ENCODE measurements around the gene WFIKKN2.

Gene WFIKKN2

DNA sequence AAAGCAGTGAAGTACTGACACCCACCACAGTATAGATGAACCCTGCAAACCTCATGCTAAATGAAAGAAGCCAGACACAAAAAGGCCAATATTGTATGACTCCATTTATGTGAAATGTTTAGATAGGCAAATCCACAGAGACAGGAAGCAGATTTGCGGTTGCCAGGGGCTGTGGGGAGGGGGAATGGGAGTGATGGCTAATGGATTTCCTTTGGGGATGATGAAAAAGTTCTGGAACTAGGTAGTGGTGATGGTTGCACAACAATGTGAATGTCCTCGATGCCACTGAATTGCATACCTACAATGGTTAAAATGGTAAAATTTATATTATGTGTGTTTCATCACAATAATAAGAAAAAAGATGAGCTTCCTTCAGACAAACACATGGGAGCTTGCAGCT lies 28.4 kb upstream of the WFIKKN2 start:
- TF ChIP-seq, protein P1, sequence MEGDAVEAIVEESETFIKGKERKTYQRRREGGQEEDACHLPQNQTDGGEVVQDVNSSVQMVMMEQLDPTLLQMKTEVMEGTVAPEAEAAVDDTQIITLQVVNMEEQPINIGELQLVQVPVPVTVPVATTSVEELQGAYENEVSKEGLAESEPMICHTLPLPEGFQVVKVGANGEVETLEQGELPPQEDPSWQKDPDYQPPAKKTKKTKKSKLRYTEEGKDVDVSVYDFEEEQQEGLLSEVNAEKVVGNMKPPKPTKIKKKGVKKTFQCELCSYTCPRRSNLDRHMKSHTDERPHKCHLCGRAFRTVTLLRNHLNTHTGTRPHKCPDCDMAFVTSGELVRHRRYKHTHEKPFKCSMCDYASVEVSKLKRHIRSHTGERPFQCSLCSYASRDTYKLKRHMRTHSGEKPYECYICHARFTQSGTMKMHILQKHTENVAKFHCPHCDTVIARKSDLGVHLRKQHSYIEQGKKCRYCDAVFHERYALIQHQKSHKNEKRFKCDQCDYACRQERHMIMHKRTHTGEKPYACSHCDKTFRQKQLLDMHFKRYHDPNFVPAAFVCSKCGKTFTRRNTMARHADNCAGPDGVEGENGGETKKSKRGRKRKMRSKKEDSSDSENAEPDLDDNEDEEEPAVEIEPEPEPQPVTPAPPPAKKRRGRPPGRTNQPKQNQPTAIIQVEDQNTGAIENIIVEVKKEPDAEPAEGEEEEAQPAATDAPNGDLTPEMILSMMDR (IDR thresholded peaks at IDR 0.05; ENCODE audit: low read length) = no peak
- no peak for TF ChIP-seq EZH2 (IDR thresholded peaks at IDR 0.05; ENCODE audit: borderline replicate concordance, low read length)
- no peaks in the 10 kb centered on the region for H3F3A ChIP-seq (ENCODE audit: insufficient read depth, low read length)
- no peak overlapping the region for H2AFZ ChIP-seq (ENCODE audit: low read length)
- no peaks in the 10 kb centered on the region for H3K4me1 ChIP-seq (ENCODE audit: insufficient read depth, low read length, severe bottlenecking)
- no peaks in the 10 kb centered on the region for H3K36me3 ChIP-seq (ENCODE audit: insufficient read depth, low read length)
- H4K20me1 ChIP-seq (ENCODE audit: insufficient read depth, low read length) = no peaks in the 10 kb centered on the region
- no peaks in the 10 kb centered on the region for H3K9me3 ChIP-seq (ENCODE audit: low read length)
- no peak overlapping the region for H3K9ac ChIP-seq (ENCODE audit: low read length)
- no peak overlapping the region for H3K4me3 ChIP-seq (ENCODE audit: low read depth, low read length, poor library complexity, severe bottlenecking)
- H3K4me2 ChIP-seq (ENCODE audit: low read length) = no peak overlapping the region
- no peak overlapping the region for H3K27ac ChIP-seq (ENCODE audit: low read depth, low read length, poor library complexity, severe bottlenecking)
- H3K9me2 ChIP-seq (ENCODE audit: low read depth, low read length) = no peaks in the 10 kb centered on the region
- H3K27me3 ChIP-seq (ENCODE audit: insufficient read depth, low read length) = no peaks in the 10 kb centered on the region
- H3K79me2 ChIP-seq (ENCODE audit: insufficient read depth, low read length) = no peaks in the 10 kb centered on the region

DNA sequence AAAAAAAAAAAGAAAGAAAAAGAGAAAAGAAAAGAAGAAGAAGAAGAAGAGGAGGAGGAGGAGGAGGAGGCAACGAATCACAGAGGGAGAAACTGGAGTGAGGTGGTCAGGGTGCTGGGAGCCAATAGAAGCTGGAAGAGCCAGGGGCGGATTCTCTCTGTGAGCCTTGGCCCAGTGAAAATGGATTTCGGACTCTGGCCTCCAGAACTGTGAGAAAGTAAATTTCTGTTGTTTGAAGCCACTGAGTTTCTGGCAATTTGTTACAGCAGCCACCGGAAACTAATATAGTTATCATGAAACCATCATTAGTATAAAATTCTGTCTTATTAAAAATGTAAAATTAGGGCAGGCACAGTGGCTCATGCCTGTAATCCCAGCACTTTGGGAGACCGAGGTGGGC lies 27.7 kb upstream of the WFIKKN2 start:
- Histone ChIP-seq H3K27ac (ENCODE audit: low read depth, low read length, poor library complexity, severe bottlenecking) (no peak overlapping the region), H3F3A (ENCODE audit: insufficient read depth, low read length) (no peaks in the 10 kb centered on the region), H2AFZ (ENCODE audit: low read length) (no peak overlapping the region), H3K4me2 (ENCODE audit: low read length) (no peak overlapping the region), H3K9me3 (ENCODE audit: low read length) (no peaks in the 10 kb centered on the region), H4K20me1 (ENCODE audit: insufficient read depth, low read length) (no peaks in the 10 kb centered on the region), H3K9me2 (ENCODE audit: low read depth, low read length) (no peaks in the 10 kb centered on the region), H3K27me3 (ENCODE audit: insufficient read depth, low read length) (no peaks in the 10 kb centered on the region), H3K9ac (ENCODE audit: low read length) (no peak overlapping the region), H3K36me3 (ENCODE audit: insufficient read depth, low read length) (no peaks in the 10 kb centered on the region), H3K4me3 (ENCODE audit: low read depth, low read length, poor library complexity, severe bottlenecking) (no peak overlapping the region), H3K79me2 (ENCODE audit: insufficient read depth, low read length) (no peaks in the 10 kb centered on the region), H3K4me1 (ENCODE audit: insufficient read depth, low read length, severe bottlenecking) (no peaks in the 10 kb centered on the region)
- TF ChIP-seq, protein P1 (IDR thresholded peaks at IDR 0.05; ENCODE audit: low read length) = no peak
- no peak for TF ChIP-seq EZH2 (IDR thresholded peaks at IDR 0.05; ENCODE audit: borderline replicate concordance, low read length)

DNA sequence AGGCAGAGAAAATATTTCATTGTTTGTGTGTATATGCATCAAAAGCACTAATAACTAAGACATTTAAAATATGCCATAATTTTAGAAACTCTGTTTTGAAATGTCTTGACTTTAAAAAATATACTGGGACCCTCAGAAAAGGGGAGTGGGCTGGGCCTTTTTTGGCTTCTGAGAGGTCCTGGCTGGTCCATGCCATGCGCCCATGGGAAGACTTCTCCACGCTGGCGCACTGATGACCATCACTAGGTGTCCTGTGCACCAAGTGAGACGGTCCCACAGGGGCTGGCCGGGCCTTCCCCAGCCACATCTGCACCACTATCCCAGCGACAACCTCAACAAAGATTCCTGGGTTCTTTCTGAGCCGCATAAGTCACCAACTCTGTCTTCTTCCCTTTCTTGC lies 27.0 kb upstream of the WFIKKN2 start:
- TF ChIP-seq, protein P1 (IDR thresholded peaks at IDR 0.05; ENCODE audit: low read length) = no peak
- no peak for TF ChIP-seq EZH2 (IDR thresholded peaks at IDR 0.05; ENCODE audit: borderline replicate concordance, low read length)
- H3K4me3 ChIP-seq (ENCODE audit: low read depth, low read length, poor library complexity, severe bottlenecking) = no peak overlapping the region
- H2AFZ ChIP-seq (ENCODE audit: low read length) = no peak overlapping the region

More for the DNA sequence above, 27.0 kb upstream of the WFIKKN2 start:
- H3K9me3 ChIP-seq (ENCODE audit: low read length) = no peaks in the 10 kb centered on the region
- no peaks in the 10 kb centered on the region for H3F3A ChIP-seq (ENCODE audit: insufficient read depth, low read length)
- H3K27ac ChIP-seq (ENCODE audit: low read depth, low read length, poor library complexity, severe bottlenecking) = no peak overlapping the region
- no peaks in the 10 kb centered on the region for H3K9me2 ChIP-seq (ENCODE audit: low read depth, low read length)
- H4K20me1 ChIP-seq (ENCODE audit: insufficient read depth, low read length) = no peaks in the 10 kb centered on the region
- no peaks in the 10 kb centered on the region for H3K79me2 ChIP-seq (ENCODE audit: insufficient read depth, low read length)
- H3K9ac ChIP-seq (ENCODE audit: low read length) = no peak overlapping the region
- H3K27me3 ChIP-seq (ENCODE audit: insufficient read depth, low read length) = no peaks in the 10 kb centered on the region
- no peak overlapping the region for H3K4me2 ChIP-seq (ENCODE audit: low read length)
- H3K36me3 ChIP-seq (ENCODE audit: insufficient read depth, low read length) = no peaks in the 10 kb centered on the region
- H3K4me1 ChIP-seq (ENCODE audit: insufficient read depth, low read length, severe bottlenecking) = no peaks in the 10 kb centered on the region

Data from OCI-LY1 (cell line).